ENCODE results near the gene STK33. TPM values are rescaled to one million over a fixed set of nuclear protein-coding genes. Genes with fewer than 3 reads are reported as not detected.
A peak's percentile ranks its signal among the peaks of the same experiment; 100 is the strongest.

Gene STK33
- total RNA-seq, 1 donor from 2014 or later = 23.9 TPM

GRCh38 chr11:8366316-8366715 lies 227.7 kb downstream of the STK33 start:
- intact Hi-C loops (cut with DNase I) = no loop called here
- ATAC-seq (no peak), DNase-seq (ENCODE audit: missing footprints) (no peak)

- ATAC-seq (no peak), DNase-seq (ENCODE audit: missing footprints) (no peak)
- intact Hi-C loops (cut with DNase I) = no loop called here
Measured at GRCh38 chr11:8365216-8365941, 228.6 kb downstream of the STK33 start.

- intact Hi-C loops (cut with DNase I) = no loop called here
- DNase-seq (ENCODE audit: missing footprints) (no peak), ATAC-seq (peak; percentile 23)
Measured at GRCh38 chr11:8363921-8364320, 230.1 kb downstream of the STK33 start.

GRCh38 chr11:8362899-8363298 lies 231.1 kb downstream of the STK33 start:
- DNase-seq (ENCODE audit: missing footprints) = no peak
- no peak for ATAC-seq
- intact Hi-C loops (cut with DNase I) = no loop called here

GRCh38 chr11:8362491-8362890 lies 231.5 kb downstream of the STK33 start:
- no peak for ATAC-seq
- no peak for DNase-seq (ENCODE audit: missing footprints)
- intact Hi-C loops (cut with DNase I) = no loop called here

GRCh38 chr11:8361664-8362210 lies 232.3 kb downstream of the STK33 start:
- no peak for DNase-seq (ENCODE audit: missing footprints)
- intact Hi-C loops (cut with DNase I) = no loop called here
- no peak for ATAC-seq

- intact Hi-C loops (cut with DNase I) = no loop called here
- ATAC-seq (no peak), DNase-seq (ENCODE audit: missing footprints) (no peak)
Measured at GRCh38 chr11:8361206-8361605, 232.8 kb downstream of the STK33 start.

- DNase-seq (ENCODE audit: missing footprints) (no peak), ATAC-seq (no peak)
- intact Hi-C loops (cut with DNase I) = no loop called here
Measured at GRCh38 chr11:8360086-8360828, 233.8 kb downstream of the STK33 start.

GRCh38 chr11:8359521-8359920 lies 234.5 kb downstream of the STK33 start:
- DNase-seq (ENCODE audit: missing footprints) (no peak), ATAC-seq (no peak)
- intact Hi-C loops (cut with DNase I) = no loop called here

GRCh38 chr11:8357891-8358566 lies 236.0 kb downstream of the STK33 start:
- intact Hi-C loops (cut with DNase I) = no loop called here
- ATAC-seq (no peak), DNase-seq (ENCODE audit: missing footprints) (no peak)

GRCh38 chr11:8357505-8357888 lies 236.5 kb downstream of the STK33 start:
- intact Hi-C loops (cut with DNase I) = no loop called here
- DNase-seq (ENCODE audit: missing footprints) = no peak
- no peak for ATAC-seq

GRCh38 chr11:8356721-8357504 lies 237.1 kb downstream of the STK33 start:
- DNase-seq (ENCODE audit: missing footprints) (peak; percentile 78), ATAC-seq (peak; percentile 34)
- intact Hi-C loops (cut with DNase I) = no loop called here

GRCh38 chr11:8356216-8356615 lies 237.8 kb downstream of the STK33 start:
- DNase-seq (ENCODE audit: missing footprints) (no peak), ATAC-seq (no peak)
- intact Hi-C loops (cut with DNase I) = no loop called here

GRCh38 chr11:8355416-8355742 lies 238.6 kb downstream of the STK33 start:
- intact Hi-C loops (cut with DNase I) = no loop called here
- DNase-seq (ENCODE audit: missing footprints) (no peak), ATAC-seq (no peak)

- DNase-seq (ENCODE audit: missing footprints) = no peak
- ATAC-seq = no peak
- intact Hi-C loops (cut with DNase I) = no loop called here
Measured at GRCh38 chr11:8354622-8355415, 239.2 kb downstream of the STK33 start.

- intact Hi-C loops (cut with DNase I) = no loop called here
- DNase-seq (ENCODE audit: missing footprints) = no peak
- no peak for ATAC-seq
Measured at GRCh38 chr11:8352876-8353505, 241.0 kb downstream of the STK33 start.

GRCh38 chr11:8352103-8352875 lies 241.7 kb downstream of the STK33 start:
- DNase-seq (ENCODE audit: missing footprints) = no peak
- ATAC-seq = no peak
- intact Hi-C loops (cut with DNase I) = no loop called here

Measured in Right ventricle myocardium inferior (tissue), 1 donor.